H1 (cell line): ENCODE measurements around the gene SEC14L5. TPM values are rescaled to one million over a fixed set of nuclear protein-coding genes. Genes with fewer than 3 reads are reported as not detected.

Experiments used
- CTCF ChIA-PET: fragments of 300-600 bp; sonication (Branson Sonifier 250); formaldehyde crosslinking; loops from one replicate; lab custom pipeline; 2021; ENCODE audit not compliant: partially characterized antibody; lab: Charles Lee
- POLR2A ChIA-PET: fragments of 300-600 bp; sonication (Branson Sonifier 250); formaldehyde crosslinking; loops from one replicate; lab custom pipeline; 2021; ENCODE audit warnings: inconsistent platforms; ENCODE audit not compliant: partially characterized antibody; lab: Charles Lee
- DNase-seq, 2 experiments: peaks; one replicate each; pipeline versions ENCODE4 v3.0.0 to v3.0.0-alpha.2; 2010 to 2022; ENCODE audit warnings: low spot score in 2 of 2, low read depth in 1 of 2, mixed read lengths in 1 of 2
- FAIRE-seq: peaks from 2 replicates; lab custom pipeline; 2011; peaks lifted over from hg19 to GRCh38; lab: Jason Lieb, UNC
- H2AFZ ChIP-seq: 2 replicates; pipeline ENCODE4 v1.8.1; 2012; ENCODE audit warnings: low read length, inconsistent platforms
- H2AK5ac ChIP-seq: 2 replicates; pipeline ENCODE4 v1.6.1; 2013; ENCODE audit warnings: low read depth, low read length
- H2BK120ac ChIP-seq: replicated peaks from 2 replicates; pipeline ENCODE3; 2013; ENCODE audit warnings: low read depth, low read length, inconsistent platforms
- H2BK12ac ChIP-seq: 2 replicates; pipeline ENCODE4 v1.6.1; 2013; ENCODE audit warnings: low read depth, low read length
- H2BK15ac ChIP-seq: 2 replicates; pipeline ENCODE4 v1.6.1; 2013; ENCODE audit warnings: low read length
- H2BK20ac ChIP-seq: 2 replicates; pipeline ENCODE4 v1.6.1; 2013; ENCODE audit warnings: low read length
- H2BK5ac ChIP-seq: 2 replicates; pipeline ENCODE4 v1.6.1; 2013; ENCODE audit warnings: low read depth, low read length
- H3K14ac ChIP-seq: 2 replicates; pipeline ENCODE4 v1.6.1; 2013; ENCODE audit warnings: inconsistent platforms; ENCODE audit not compliant: insufficient read length
- H3K18ac ChIP-seq: 2 replicates; pipeline ENCODE4 v1.6.1; 2013; ENCODE audit warnings: low read length; ENCODE audit errors: extremely low read depth
- H3K23ac ChIP-seq: 2 replicates; pipeline ENCODE4 v1.6.1; 2013; ENCODE audit warnings: inconsistent platforms; ENCODE audit not compliant: insufficient read length
- H3K23me2 ChIP-seq: 2 replicates; pipeline ENCODE4 v1.6.1; 2013; ENCODE audit warnings: low read depth, low read length
- H3K27ac ChIP-seq: 2 replicates; pipeline ENCODE4 v1.6.1; 2011; ENCODE audit warnings: low read depth, low read length, inconsistent platforms
- H3K27me3 ChIP-seq, 4 experiments: replicated peaks in 1 of 4; 1 replicate in 1 of 4; 2 replicates in 3 of 4; pipeline versions ENCODE4 v1.6.1 to v1.8.1; 2011 to 2013; ENCODE audit warnings: low read length in 3 of 4, mild to moderate bottlenecking in 3 of 4, inconsistent platforms in 2 of 4, mixed read lengths in 2 of 4, moderate library complexity in 1 of 4; ENCODE audit not compliant: control insufficient read depth in 3 of 4, insufficient read depth in 3 of 4; ENCODE audit errors: extremely low read depth in 1 of 4
- H3K36me3 ChIP-seq, 4 experiments: 2 replicates each; pipeline versions ENCODE4 v1.6.1 to v1.8.1; 2011 to 2013; ENCODE audit warnings: mild to moderate bottlenecking in 4 of 4, low read length in 3 of 4, moderate library complexity in 2 of 4, control low read depth in 1 of 4, inconsistent platforms in 1 of 4; ENCODE audit not compliant: insufficient read depth in 4 of 4, control insufficient read depth in 2 of 4
- H3K4ac ChIP-seq: replicated peaks from 2 replicates; pipeline ENCODE3; 2013; ENCODE audit warnings: low read length, low read depth, mixed read lengths, inconsistent platforms; ENCODE audit not compliant: insufficient read length
- H3K4me1 ChIP-seq, 4 experiments: replicated peaks in 1 of 4; 1 replicate in 1 of 4; 2 replicates in 3 of 4; pipeline versions ENCODE4 v1.6.1 to v1.8.1; 2011 to 2013; ENCODE audit warnings: low read length in 3 of 4, inconsistent platforms in 2 of 4, mixed read lengths in 1 of 4; ENCODE audit not compliant: insufficient read depth in 4 of 4, control insufficient read depth in 3 of 4
- H3K4me2 ChIP-seq, 2 experiments: 2 replicates each; pipeline versions ENCODE4 v1.6.1 to v1.8.1; 2011 to 2013; ENCODE audit warnings: low read depth in 2 of 2, low read length in 2 of 2, control low read depth in 1 of 2, inconsistent platforms in 1 of 2, mild to moderate bottlenecking in 1 of 2; ENCODE audit not compliant: insufficient read depth in 1 of 2
- H3K4me3 ChIP-seq, 4 experiments: fragments of 200-600, 300-600 bp in 1 of 4; sonication (generic), shearing (Covaris generic), sonication (Bioruptor Twin) in 1 of 4; 2 replicates each; pipeline versions ENCODE4 v1.5.1 to v1.8.1; 2011 to 2016; ENCODE audit warnings: low read length in 4 of 4, low read depth in 3 of 4, control low read depth in 2 of 4, inconsistent platforms in 2 of 4, mild to moderate bottlenecking in 2 of 4, mixed read lengths in 1 of 4, moderate library complexity in 1 of 4; ENCODE audit not compliant: insufficient read depth in 2 of 4; ENCODE audit errors: extremely low read depth in 1 of 4
- H3K56ac ChIP-seq: replicated peaks from 2 replicates; pipeline ENCODE3; 2013; ENCODE audit warnings: low read depth, mild to moderate bottlenecking, mixed read lengths, low read length, inconsistent platforms; ENCODE audit not compliant: insufficient read length
- H3K79me1 ChIP-seq: 2 replicates; pipeline ENCODE4 v1.6.1; 2013; ENCODE audit warnings: low read depth, low read length, control low read depth
- H3K79me2 ChIP-seq, 2 experiments: 2 replicates each; pipeline versions ENCODE4 v1.6.1 to v1.8.1; 2012 to 2013; ENCODE audit warnings: low read length in 2 of 2, mild to moderate bottlenecking in 2 of 2, inconsistent platforms in 1 of 2; ENCODE audit not compliant: insufficient read depth in 2 of 2, control insufficient read depth in 1 of 2
- H3K9ac ChIP-seq, 4 experiments: replicated peaks in 1 of 4; 1 replicate in 1 of 4; 2 replicates in 3 of 4; pipeline versions ENCODE4 v1.6.1 to v1.8.1; 2011 to 2013; ENCODE audit warnings: low read depth in 3 of 4, low read length in 3 of 4, control low read depth in 2 of 4, mild to moderate bottlenecking in 2 of 4, moderate library complexity in 2 of 4, inconsistent platforms in 1 of 4; ENCODE audit errors: extremely low read depth in 1 of 4
- H3K9me3 ChIP-seq, 2 experiments: 2 replicates each; pipeline versions ENCODE4 v1.6.1 to v1.8.1; 2012 to 2013; ENCODE audit warnings: mild to moderate bottlenecking in 2 of 2, moderate library complexity in 2 of 2, control low read depth in 1 of 2, inconsistent platforms in 1 of 2, low read depth in 1 of 2, low read length in 1 of 2, mixed read lengths in 1 of 2; ENCODE audit not compliant: insufficient read depth in 2 of 2
- H4K20me1 ChIP-seq, 2 experiments: replicated peaks in 1 of 2; 2 replicates each; pipeline versions ENCODE3 to v1.8.1; 2011 to 2013; ENCODE audit warnings: inconsistent platforms in 2 of 2, low read length in 2 of 2, mild to moderate bottlenecking in 1 of 2; ENCODE audit not compliant: insufficient read depth in 2 of 2, control insufficient read depth in 1 of 2
- H4K5ac ChIP-seq: 2 replicates; pipeline ENCODE4 v1.6.1; 2013; ENCODE audit warnings: low read length, low read depth, mixed read lengths, inconsistent platforms; ENCODE audit not compliant: insufficient read length
- H4K8ac ChIP-seq: 2 replicates; pipeline ENCODE4 v1.8.0; 2013; ENCODE audit warnings: mild to moderate bottlenecking, moderate library complexity, low read length, inconsistent platforms; ENCODE audit not compliant: insufficient read depth; ENCODE audit errors: extremely low read depth
- H4K91ac ChIP-seq: replicated peaks from 2 replicates; pipeline ENCODE3; 2013; ENCODE audit warnings: low read length, mixed read lengths, inconsistent platforms; ENCODE audit not compliant: insufficient read length
- CEBPB ChIP-seq: IDR thresholded peaks from 2 replicates; pipeline ENCODE4 v1.6.1; 2012; ENCODE audit warnings: low read depth, low read length
- CTBP2 ChIP-seq: IDR thresholded peaks from 2 replicates; pipeline ENCODE4 v1.7.0; 2011; ENCODE audit warnings: borderline replicate concordance, mild to moderate bottlenecking, moderate library complexity, mixed read lengths, low read length; ENCODE audit not compliant: insufficient read depth, insufficient read length
- WGBS, 2 experiments: shearing (Covaris generic) in 1 of 2; methylation state at CpG; one replicate each; pipeline versions ENCODE4 v1.1.6 to v1.1.7; 2013 to 2015; ENCODE audit warnings: low lambda C conversion rate in 2 of 2, mixed read lengths in 2 of 2, inconsistent platforms in 1 of 2, low coverage in 1 of 2, missing lambda C conversion rate in 1 of 2; ENCODE audit not compliant: insufficient replicate concordance in 2 of 2, insufficient coverage in 1 of 2, insufficient read length in 1 of 2; ENCODE audit errors: extremely low coverage in 1 of 2, missing lambda C conversion rate in 1 of 2; 5-methylcytosine and 5-hydroxymethylcytosine counted together
- polyA plus RNA-seq, 7 experiments: library from polyadenylated mRNA; depleted of rRNA in 3 of 7; stranded (reverse) in 5 of 7; unstranded in 2 of 7; fragments of >200 nt in 5 of 7; fragments of 200-250 nt in 2 of 7; gene quantifications; 1 replicate in 5 of 7; 2 replicates in 1 of 7; 4 replicates in 1 of 7; pipeline versions ENCODE4 v1.2.1 to v1.2.3, GENCODE V29; 2011 to 2013; ENCODE audit warnings: missing spikeins in 2 of 7, mixed read lengths in 2 of 7
- total RNA-seq: library from RNA; stranded (reverse); fragmentation: NEBNext Ultra II Directional; extraction: Animal tissue kit (Norgen Biotek cat#: 25700); gene quantifications from 2 replicates; pipeline ENCODE4 v1.2.1, GENCODE V29; 2021

The SEC14L5 gene
- total and polyA plus RNA-seq, 2 of the 8 experiments (the other 6 are each of a cell fraction or from before 2014, with no cell fraction given): 1.9 to 3.0 TPM

DNA sequence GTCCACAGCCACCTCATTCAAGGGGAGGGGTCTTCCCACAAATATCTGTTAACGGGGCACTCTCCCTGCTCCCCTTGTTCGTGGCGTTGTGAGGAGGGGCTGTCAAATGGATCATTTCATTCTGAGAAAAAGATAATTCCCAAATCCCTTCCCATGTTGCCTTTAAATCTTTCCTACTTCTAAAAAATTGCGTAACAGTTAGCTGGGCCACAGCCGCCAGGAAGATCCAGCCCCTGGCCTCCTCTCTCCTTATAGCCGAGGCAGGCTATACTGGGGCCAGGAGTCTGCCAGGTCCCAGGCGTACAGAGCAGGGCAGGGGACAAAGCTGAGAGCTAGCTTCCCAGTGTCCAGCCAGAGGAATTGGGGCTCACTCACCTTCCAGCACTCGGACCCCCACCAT, 107.2 kb downstream of the SEC14L5 start:
- Histone ChIP-seq H2BK20ac (no peak overlapping the region), H4K91ac (no peak overlapping the region), H3K9ac (no peak overlapping the region), H4K5ac (no peak overlapping the region), H3K23ac (no peak overlapping the region), H3K36me3 (no peaks in the 10 kb centered on the region), H2BK15ac (no peak overlapping the region), H3K18ac (no peak overlapping the region), H3K79me1 (no peaks in the 10 kb centered on the region), H3K23me2 (no peaks in the 10 kb centered on the region), H2AFZ (no peak overlapping the region), H3K27me3 (0 out of 7 replicates have a peak, but pooled peaks cover 0 to 3% (median 0%) of the 10 kb centered on the region in 4 experiments), H3K4me3 (no peak overlapping the region), H3K9me3 (no peaks in the 10 kb centered on the region), H3K14ac (no peak overlapping the region), H3K79me2 (no peaks in the 10 kb centered on the region), H2BK5ac (peak overlapping the region; percentile 52; the same call in 1 of the 2 replicates), H3K56ac (no peak overlapping the region), H4K20me1 (no peaks in the 10 kb centered on the region), H3K4me2 (no peak overlapping the region), H2BK12ac (no peak overlapping the region), H2AK5ac (no peak overlapping the region), H2BK120ac (no peak overlapping the region), H3K27ac (no peak overlapping the region), H4K8ac (peak overlapping the region; percentile 75; the same call in 1 of the 2 replicates), H3K4me1 (peaks cover 0 to 4% (median 1%) of the 10 kb centered on the region in 4 experiments; a peak in 6 of 7 replicates), H3K4ac (no peak overlapping the region)
- DNase-seq (no peak), FAIRE-seq (no peak)
- POLR2A ChIA-PET: interaction anchor here (1.9 kb wide), 1 partner anchor 10 kb away, joined by 7 read pairs; no protein-coding TSS in a partner anchor
- CTCF ChIA-PET: interaction anchor here (1.0 to 28.8 kb wide), 4 partner anchors 10 to 31 kb away, joined by 3 to 625 read pairs (median 11); partner anchors contain the start of genes ALG1 and EEF2KMT
- TF ChIP-seq CEBPB (peak; percentile 72), CTBP2 (no peak)
- WGBS, 2 experiments: 90% methylated on average over 8 of the region's 8 CpGs; no CpG with 5 or more reads in 1 of the 2 experiments
